Daoy (cell line): ENCODE measurements around the gene TMEM131. TPM values are rescaled to one million over a fixed set of nuclear protein-coding genes. Genes with fewer than 3 reads are reported as not detected.
"Not testable (repeated sequence)": the region's sequence is repeated elsewhere in the genome, so short reads cannot be mapped to it uniquely, and the experiment has no call there.

ENCODE experiments used
- DNase-seq: peaks from one replicate; pipeline ENCODE4 v3.0.0-alpha.2; 2015; ENCODE audit warnings: low read depth
- total RNA-seq: library from RNA; depleted of rRNA; stranded (reverse); fragments of >200 nt; shearing (Covaris generic); gene quantifications from 2 replicates; pipeline ENCODE4 v1.2.3, GENCODE V29; 2014

Gene TMEM131
- total RNA-seq, 1 experiment from 2014 or later, result 10.5 TPM

DNA sequence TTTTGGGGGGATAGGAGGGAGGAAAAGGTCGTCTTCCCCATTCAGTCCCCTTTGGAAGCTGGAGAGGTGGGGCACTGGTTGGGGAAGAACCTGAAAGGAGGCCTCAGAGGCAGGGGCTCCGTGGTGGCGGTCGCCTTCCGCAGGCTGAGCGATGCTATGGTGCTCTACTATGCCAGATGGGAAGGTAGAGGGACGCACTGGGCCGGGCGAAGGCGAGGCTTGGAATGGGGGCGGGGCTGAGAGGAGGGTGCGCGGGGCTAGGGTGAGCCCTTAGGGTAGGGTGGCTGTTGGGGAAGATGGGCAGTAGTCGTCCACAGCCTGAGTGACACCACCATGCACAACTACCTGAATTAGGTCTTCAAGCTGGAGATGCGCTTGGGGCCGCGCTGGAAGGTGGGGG, 271.2 kb downstream of the TMEM131 start:
- no peak for DNase-seq

DNA sequence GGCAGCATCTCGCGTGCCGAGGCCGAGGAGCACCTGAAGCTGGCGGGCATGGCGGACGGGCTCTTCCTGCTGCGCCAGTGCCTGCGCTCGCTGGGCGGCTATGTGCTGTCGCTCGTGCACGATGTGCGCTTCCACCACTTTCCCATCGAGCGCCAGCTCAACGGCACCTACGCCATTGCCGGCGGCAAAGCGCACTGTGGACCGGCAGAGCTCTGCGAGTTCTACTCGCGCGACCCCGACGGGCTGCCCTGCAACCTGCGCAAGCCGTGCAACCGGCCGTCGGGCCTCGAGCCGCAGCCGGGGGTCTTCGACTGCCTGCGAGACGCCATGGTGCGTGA, 271.7 kb downstream of the TMEM131 start:
- no peak for DNase-seq

DNA sequence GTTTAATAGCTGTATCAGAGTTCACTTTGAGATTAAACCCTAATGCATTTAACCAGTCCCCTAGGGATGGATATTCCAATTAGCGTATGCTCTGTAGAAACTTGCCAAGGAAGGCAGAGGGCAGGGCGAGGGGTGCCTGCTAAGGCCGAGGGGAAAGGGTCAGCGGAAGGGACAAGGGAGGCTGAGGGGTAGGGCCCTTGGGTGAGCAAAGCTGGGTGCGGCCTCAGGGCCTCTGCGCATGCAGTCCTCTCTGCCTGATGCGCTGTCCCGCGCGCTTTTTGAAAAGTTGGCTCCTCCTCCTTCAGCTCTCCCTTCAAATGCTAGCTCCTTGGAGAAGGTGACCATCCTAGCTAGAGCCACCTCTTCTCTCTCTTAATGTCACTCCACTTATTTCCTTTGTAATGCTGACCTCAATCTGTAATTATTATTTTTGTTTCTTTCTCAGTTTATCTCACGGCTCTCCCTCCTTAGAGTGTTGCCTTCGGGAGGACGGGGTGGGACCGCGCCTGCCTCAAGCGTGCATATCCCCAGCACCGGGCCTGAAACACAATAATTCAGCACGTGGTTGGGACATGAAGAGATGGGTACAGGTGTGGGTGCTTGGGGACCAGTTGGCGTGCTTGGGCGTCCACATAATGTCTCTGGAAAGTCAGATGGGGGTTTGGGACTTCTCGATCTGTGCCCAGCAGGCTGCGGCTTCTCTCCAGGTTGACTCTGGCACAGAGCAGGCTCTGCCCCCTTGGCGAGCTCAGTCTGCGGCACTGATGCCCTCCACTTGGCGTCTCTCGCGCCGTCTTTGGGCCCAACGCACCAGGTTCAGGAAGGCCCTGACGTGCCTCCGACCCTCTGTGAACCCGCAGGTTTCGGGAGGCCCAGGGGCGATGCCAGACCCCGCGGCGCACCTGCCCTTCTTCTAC, 272.3 kb downstream of the TMEM131 start:
- DNase-seq, result no peak

DNA sequence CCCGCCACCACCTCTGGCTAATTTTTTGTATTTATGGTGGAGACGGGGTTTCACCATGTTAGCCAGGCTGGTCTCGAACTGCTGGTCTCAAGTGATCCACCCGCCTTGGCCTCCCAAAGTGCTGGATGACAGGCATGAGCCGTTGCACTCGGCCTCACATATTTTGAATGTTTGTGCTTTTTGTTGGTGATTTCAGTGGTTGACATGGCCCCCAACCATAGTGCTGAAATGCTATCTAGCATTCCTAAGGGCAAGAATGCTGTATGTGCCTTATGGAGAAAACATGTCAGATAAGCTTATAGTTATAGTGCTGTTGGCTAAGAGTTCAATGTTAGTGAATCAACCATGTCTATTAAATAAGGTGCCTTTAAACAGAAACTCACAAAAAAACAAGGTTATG, 273.5 kb downstream of the TMEM131 start:
- DNase-seq, result no peak

DNA sequence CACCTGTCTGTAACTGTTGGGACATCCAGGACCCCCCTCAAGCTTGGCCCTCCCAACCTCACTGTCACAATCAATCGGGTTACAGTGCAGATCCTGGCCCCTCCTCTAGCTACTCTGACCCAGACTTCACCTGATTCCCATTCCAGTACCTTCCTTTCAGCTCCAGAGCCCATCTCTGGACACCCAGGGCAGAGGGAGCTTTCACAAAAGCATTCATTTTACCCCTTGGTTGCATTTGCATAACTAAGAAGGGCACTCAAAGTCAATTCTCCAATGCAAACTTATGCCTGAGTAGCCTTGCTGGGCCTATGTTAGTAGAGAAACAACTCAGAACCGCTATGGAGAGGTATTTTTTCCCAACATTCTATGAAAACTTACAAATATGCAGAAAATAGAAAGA, 275.0 kb downstream of the TMEM131 start:
- DNase-seq, result no peak

DNA sequence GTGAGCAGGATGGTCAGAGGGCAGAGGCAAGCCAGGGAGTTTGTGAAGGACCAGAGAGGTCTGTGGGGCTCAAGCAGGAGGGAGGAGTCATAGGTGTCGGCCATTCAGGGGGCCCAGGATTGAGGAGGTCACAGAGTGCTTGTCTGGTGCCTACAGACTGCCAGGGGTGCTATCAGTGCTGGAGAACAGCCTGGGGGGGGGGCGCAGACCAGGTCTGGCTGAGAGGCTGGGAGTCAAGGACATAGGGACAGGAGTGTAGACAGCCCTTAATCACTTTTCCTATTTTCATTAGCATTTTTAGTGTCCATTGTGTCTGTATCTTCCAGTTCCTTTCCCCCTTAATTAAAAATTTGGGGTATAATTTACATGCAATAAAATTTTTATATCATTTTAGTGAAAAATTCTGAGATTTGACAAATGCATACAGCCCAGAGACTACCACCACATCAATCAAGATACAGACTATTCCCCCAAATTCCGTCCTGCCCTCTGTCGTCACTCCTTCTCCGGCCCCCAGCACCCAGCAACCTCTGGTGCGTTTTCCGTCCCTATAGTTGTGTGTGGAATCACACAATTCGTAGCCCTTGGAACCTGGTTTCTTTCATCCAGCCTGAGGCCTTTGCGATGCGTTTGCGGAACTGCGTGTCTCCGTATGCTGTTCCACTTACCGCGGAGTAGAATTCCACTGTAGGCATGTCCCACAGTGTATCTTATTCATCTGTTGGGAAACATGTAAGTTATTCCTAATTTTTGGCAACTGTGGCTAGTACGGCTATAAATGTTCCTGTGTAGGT, 276.2 kb downstream of the TMEM131 start:
- DNase-seq, result no peak

DNA sequence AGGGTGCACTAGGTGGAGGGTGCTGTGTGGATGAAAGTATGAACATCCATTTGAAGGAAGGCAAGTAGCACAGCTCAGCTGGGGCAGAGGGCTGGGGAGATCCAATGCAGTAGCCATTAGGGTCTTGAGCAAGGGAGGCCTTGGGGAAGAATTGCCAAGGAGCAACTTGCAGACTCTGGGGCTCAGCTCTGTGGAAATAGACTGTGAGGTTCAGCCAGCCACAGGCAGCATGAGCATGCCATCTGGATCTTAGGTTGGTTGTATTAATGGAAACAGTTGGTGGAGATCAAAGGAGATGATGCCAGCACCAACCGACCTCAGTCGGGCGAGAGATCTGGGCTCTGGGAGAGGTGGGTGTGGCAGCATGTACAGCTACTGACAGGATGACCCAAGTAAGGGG, 276.8 kb downstream of the TMEM131 start:
- no peak for DNase-seq

DNA sequence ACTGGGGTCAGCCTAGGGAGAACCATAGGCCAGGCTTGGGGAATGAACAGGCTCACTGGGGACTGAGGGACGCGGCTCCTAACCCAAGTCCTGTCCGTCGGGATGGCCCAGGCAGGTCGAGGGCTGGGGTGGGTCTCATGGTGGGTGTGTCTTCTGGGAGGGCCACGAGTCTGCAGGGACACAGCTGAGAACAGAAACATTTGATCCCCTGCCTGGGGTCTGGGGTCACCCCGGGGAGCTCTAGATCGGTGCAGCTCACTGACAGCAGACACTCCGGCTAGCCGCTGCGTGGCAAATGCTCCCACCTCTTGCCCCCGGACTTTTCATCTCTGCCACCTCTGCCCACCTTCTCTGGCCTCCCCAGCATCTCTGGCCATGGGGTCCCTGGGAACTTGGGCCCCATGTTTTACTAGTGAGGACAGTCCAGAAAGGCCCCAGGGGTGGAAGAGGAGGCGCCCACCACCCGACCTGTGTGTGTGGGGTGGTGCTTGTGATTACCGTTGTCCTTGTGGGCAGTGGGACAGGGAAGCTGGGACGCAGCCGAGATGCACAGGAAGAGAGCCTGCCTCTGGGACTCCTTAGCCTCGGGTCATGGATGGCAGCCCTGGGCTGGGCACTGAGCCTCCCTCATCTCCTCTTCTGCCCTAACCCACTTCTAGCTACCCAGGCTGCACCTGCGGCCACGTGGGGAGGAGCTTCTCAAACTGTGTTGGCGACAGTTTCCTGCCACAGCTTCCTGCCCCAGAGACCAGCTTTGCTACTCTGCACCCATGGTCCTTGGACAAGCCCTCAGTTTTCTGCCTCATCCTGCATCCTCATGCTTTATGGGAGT, 277.5 kb downstream of the TMEM131 start:
- no peak for DNase-seq

DNA sequence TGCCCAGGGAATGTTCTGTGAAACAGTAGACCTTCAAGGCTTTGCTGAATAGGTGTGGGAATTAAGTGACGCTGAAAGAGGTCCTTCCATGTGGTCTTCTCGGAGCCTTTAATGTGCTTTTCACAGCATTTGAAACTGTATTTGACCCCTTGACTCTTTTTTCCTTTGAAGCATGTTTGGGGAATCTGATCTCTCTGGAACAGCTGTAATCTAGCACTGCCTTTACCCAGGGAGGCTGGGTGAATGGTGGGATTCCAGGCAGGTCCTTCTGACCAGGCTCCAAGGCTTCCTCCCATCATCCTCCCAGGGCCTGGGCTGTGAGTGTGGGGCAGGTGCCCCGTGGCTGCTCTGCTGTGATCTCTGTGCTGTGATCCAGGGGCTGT, 278.1 kb downstream of the TMEM131 start:
- no peak for DNase-seq

DNA sequence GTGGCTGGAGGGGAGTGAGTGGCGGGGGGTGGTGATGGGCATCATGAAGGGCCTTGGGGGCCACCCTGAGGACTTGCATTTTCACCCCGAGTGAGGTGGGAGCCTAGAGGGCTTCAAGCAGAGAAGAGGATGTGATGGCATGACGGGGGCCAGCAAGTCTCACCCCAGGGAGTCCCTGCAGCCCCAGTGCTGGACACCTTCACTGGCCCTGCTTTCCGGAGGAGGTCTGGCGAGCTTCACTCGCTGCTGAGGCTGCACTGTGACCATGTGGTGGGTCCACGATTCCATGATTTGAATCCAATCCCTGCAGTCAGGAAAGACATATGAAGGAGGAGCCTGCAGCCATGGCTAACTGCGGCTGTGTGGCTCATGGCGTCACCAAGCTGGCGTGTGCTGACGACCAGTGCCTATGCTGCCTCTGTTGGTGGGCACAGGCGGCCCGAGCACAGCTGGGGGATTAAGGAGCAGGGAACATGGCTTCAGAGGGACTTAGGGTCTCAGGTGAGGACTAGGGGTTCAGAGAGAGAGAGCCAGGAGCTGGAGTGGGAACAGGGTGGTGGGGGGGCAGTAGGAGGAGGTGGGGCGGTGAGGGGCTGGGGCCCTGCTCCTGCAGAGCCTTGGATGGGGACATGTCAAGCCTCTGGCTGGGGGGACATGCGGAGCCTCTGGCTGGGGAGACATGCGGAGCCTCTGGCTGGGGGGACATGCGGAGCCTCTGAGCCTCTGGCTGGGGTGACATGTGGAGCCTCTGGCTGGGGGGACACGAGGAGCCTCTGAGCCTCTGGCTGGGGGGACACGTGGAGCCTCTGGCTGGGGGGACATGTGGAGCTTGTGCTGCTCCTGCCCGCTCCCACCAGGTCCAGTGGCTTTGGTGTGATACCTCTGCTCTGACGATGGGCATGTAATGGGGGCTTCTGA, 278.8 kb downstream of the TMEM131 start:
- no peak for DNase-seq

DNA sequence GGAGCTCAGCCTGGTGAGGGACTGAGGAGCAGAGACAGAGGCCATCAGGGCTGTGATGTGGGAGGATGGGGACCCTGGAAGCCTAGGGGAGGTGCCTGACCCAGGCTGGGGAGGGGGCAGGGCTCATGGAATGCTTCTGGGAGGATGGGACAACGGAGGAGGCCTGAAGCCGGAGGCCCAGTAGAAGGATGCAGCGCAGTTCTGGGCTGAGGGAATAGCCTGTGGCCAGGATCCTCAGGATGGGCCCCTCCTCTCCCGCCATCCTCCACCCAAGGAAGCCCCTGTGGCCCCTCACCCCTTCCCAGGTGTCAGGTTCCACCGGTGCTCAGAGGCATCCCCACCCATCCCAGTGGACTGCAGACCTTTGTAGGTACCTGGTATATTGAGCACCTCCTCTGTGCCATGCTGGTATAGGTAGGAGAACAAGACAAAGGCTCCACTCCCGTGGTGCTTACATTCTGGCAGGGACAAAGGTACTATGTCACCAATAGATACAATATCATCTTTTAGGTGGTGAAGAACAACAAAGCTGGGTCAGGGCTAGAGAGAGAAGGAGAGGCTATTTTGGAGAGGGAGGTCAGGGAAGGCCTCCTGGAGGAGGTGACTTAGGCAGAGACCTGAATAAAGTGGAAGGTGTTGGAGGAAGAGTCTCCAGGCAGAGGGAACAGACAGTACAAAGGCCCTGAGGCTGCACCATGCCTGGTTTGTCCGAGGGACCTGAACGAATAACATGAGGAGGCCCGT, 279.6 kb downstream of the TMEM131 start:
- no peak for DNase-seq

DNA sequence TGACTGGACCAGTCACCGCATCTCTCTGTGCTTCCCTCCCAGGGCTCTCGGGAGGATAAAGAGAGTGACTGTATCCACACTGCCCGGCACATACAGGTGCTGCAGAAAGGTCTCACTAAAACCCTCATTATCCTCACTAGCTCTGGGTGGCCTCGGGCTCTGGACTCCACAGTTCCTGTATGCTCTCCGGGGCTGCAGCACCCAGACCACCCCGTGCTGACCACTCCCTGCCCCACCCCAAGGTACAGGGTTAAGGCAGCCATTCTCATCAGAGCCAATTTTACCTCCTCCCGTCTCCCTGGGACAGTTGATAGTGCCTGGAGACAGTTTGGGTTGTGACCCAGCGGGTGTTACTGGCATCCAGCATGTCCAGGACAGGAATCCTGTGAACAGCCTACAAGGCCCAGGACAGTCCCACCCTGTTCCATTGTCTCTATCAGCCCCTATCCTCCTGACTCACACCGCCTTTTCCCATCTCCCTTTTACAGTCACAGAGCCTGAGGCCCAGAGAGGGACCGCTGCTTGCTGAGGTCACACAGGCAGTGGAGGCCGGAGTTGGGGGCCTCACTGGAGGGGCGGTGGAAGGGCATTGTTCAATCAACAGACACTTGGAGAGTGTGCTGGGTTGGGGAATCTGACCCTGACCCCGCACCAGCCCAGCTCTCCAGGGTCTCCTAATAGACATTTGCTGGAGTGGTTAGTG, 280.6 kb downstream of the TMEM131 start:
- DNase-seq, result no peak

DNA sequence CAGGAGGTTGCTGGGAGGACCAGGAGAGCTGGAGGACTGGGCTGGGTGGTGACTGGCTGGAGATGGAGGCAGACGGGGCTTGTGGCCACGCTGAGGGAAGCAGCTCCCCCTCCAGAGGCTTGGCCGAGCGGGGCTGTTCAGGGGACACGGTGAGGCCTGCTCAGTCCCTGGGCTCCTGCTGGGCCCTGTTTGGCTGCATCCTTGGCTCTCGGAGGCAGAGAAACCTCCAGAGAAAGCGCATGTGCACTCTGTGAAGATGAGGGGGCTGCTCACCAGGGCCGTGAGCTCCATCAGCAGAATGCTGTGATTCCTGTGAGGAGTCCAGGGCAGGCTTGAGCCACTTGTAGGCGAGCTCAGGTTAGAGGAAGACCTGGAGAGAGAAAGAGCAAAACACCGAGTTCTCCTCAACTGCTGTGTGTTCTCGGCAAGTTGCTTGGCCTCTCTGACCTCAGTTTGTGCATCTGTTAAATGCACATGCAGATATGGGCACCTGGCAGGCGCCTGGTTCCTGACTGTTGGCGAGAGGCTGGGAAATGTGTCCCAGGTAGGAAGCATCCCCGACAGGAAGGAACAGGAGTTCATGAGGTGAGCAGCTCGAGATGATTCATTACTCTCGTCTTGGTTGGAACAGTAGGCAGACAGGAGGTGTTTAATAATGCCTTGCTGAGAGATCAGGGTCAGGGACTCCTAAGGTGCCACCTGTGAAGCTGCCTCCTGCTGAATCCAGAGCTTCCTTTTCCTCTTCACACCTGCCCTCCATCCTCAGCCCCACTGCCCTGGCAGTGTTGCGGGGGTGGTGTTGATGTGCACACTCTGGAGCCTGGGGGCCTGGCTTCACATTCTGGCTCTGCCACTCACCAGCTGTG, 281.4 kb downstream of the TMEM131 start:
- DNase-seq, result no peak

DNA sequence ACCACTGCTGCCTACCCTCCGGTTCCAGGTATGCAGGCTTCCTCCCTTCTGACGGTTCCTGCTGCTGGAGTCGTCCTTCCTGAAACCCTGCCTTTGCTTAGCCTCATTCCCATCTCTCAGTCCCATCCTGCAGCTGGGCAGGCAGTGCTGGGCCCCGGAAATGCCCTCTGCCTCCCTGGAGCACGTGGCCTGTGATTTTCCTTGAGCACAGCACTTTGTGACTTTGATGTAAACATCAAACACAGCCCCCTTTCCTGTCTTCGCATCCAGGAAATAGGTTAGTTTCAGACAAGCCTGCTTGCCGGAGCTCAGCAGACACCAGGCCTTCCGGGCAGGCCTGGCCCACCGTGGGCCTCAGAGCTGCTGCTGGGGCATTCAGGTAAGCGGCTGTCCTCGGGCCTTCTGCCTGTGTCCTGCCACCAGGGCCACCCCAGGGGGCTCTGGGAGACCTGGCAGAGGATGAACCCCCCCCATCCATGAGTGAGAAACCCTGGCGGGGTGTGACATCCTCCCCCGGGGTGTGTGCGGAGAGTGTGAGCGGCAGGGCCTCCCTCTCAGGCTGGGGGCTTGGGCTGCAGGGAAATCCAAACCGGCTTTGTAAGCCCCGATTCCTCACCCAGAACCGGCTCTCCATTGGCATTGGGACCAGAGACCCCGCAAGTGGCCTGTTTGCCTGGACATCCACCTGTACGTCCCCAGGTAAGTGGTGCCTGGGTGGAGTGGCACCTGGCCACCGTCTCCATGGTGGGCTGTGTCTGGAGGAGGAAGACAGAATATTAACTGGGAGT, 282.3 kb downstream of the TMEM131 start, which contains the start of gene ZAP70:
TSS of gene ZAP70 (plus strand) at position 281 of the 788 bp plus-strand sequence. CDS start 10,461 bp downstream, outside the sequence.
- DNase-seq, result no peak

DNA sequence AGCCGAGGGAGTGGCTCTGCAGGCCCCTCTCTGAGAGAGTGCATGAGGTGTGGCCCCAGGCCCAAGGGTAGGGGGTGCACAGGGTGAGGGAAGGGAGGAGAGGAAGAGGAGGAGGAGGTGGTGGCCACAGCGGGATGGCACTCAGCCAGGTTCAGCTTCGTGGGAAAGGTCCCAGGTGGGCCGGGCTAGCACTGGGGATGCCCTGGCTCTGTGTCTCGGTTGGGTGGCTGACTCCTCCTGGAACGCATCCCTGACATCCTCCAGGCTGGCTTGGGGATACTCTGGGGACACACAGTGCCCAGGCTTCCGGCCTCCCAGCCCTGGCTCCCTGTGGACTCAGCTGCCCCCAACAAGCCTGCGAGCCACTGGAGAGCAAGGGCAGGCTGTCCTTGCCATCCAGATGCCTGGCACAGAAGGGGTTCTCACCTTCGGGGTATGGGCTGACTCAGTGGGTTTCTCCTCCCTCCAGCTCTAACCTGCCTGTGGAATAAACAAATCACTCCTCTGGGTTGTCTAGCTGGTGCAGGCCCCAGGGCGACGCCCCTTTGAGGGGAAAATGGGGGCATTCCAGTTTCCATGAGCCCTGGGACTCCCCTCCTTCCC, 283.0 kb downstream of the TMEM131 start:
- DNase-seq, result no peak

DNA sequence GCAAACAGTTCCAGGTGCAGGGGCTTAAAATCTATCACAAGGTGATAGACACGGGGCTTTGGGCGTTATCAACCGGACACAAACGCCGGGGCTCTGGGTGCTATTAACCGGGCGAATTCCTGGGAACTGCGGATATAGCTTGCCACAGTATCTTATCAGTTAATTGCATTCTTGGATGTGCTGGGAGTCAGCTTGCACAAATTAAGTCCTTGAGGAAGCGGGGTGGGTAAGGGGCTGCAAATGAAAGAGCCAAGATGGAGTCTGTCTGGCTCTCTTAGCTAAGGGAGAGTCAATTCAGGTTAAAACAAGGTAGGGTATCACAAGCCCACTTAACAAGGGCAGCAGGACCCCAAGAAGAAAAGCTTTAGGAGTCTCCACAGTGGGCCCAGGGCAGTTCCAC, 283.6 kb downstream of the TMEM131 start:
- not testable (repeated sequence) for DNase-seq

DNA sequence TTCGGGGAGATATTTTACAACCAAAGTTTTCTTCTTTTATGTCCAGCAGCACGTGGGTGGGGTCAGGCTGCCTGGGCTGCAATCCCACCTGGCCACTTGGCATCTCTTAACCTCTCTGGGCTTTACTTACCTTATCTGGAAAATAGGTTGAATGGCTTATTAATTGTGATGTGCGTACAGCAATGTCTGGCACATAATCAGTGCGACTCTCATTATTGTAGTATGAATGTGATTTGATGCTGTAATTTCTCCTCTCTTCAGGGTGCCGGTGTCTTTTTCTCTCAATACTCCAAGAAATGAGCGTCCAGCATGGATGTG, 284.4 kb downstream of the TMEM131 start:
- DNase-seq, result no peak

DNA sequence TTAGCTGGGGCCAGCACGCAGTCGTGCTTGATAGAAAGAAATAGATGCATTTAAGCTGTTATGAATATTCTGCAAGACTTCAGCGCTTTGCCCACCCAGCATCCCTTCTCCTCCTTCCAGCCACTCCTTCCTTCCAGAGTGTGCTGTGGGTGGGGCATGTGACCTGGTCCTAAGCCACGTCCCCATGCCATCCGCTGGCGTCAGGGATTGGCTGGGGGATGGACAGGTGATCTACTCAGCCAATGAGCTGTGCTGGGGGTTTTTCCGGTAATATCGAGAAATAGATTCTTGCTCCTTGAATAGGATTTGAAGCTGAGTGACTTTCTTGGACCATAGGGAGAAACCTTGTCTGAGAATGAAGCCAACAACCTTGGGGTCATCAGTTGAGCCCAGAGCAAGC, 287.1 kb downstream of the TMEM131 start:
- DNase-seq, result no peak
